Suprapubic skin (tissue), 4 donors: ENCODE measurements around the gene SPINK13.

Experiments used
- EP300 ChIP-seq: sonication (generic); formaldehyde crosslinking; IDR thresholded peaks from one replicate; pipeline ENCODE4 v1.6.1; 2017; ENCODE audit warnings: antibody characterized with exemption
- POLR2A ChIP-seq, 2 donors: fragments of 450-650 bp; IDR thresholded peaks; one replicate each; pipeline ENCODE4 v1.6.1; 2017; ENCODE audit warnings: antibody characterized with exemption in 2 of 2, mild to moderate bottlenecking in 2 of 2, moderate library complexity in 2 of 2
- POLR2AphosphoS5 ChIP-seq, 3 donors: sonication (generic); formaldehyde crosslinking; IDR thresholded peaks; one replicate each; pipeline ENCODE4 v1.6.1; 2017; ENCODE audit warnings: antibody characterized with exemption in 3 of 3
- TF ChIP-seq, protein P1 (sequence below), 2 donors: fragments of 200-600 bp in 1 of 2; fragments of 450-650 bp in 1 of 2; sonication (generic) in 1 of 2; IDR thresholded peaks; one replicate each; pipeline ENCODE4 v1.5.1; 2016 to 2019; ENCODE audit warnings: antibody characterized with exemption in 2 of 2, mild to moderate bottlenecking in 1 of 2, moderate library complexity in 1 of 2

DNA sequence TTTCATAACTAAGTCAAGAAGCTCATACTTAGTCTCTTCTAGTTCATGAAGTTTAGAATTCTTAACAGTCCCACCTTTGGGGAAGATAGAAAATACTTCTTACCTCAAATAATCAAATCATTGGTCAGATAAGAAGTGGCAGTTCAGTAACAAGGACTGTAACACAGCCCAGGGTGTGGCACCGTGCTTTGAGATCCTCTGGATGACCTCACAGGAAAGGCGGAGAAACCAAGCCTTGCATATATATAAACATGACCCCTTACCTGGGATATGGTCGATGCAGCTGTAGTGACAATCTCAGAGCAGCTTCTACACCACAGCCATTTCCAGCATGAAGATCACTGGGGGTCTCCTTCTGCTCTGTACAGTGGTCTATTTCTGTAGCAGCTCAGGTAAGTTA lies 43.6 kb downstream of the SPINK13 start, which contains the start of gene SPINK7:
- no peak for TF ChIP-seq POLR2A (IDR thresholded peaks at IDR 0.05)
- TF ChIP-seq, protein P1, sequence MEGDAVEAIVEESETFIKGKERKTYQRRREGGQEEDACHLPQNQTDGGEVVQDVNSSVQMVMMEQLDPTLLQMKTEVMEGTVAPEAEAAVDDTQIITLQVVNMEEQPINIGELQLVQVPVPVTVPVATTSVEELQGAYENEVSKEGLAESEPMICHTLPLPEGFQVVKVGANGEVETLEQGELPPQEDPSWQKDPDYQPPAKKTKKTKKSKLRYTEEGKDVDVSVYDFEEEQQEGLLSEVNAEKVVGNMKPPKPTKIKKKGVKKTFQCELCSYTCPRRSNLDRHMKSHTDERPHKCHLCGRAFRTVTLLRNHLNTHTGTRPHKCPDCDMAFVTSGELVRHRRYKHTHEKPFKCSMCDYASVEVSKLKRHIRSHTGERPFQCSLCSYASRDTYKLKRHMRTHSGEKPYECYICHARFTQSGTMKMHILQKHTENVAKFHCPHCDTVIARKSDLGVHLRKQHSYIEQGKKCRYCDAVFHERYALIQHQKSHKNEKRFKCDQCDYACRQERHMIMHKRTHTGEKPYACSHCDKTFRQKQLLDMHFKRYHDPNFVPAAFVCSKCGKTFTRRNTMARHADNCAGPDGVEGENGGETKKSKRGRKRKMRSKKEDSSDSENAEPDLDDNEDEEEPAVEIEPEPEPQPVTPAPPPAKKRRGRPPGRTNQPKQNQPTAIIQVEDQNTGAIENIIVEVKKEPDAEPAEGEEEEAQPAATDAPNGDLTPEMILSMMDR (IDR thresholded peaks at IDR 0.05): no peak
- no peak for TF ChIP-seq POLR2AphosphoS5 (IDR thresholded peaks at IDR 0.05)
- no peak for TF ChIP-seq EP300
